Head of caudate nucleus (tissue), 42 donors: ENCODE measurements around the gene DPM2.

ENCODE experiments used
- DNase-seq, 42 donors: peaks; one replicate each; pipeline versions ENCODE4 v3.0.0 to v3.0.0-alpha.2; 2020 to 2021; ENCODE audit warnings: mixed read lengths in 7 of 42
- intact Hi-C: fragments of 100-400 bp; cut with DNase I; formaldehyde crosslinking; loops from one replicate; pipeline ENCODE4 v1.15.0; 2022

DPM2 gene

GRCh38 chr9:127974769-127975261 lies 37.2 kb upstream of the DPM2 start:
- peak in 30 of 42 donors; percentile 26 to 87 (median 66) for DNase-seq
- intact Hi-C loops, result no loop called here

GRCh38 chr9:127974001-127974768 lies 36.5 kb upstream of the DPM2 start:
- intact Hi-C loops, result no loop called here
- peak in 4 of 42 donors; percentile 16 to 52 (median 40) for DNase-seq

- DNase-seq, result peak in 29 of 42 donors; percentile 10 to 80 (median 67)
- intact Hi-C loops, result no loop called here
These were observed 35.7 kb upstream of the DPM2 start for GRCh38 chr9:127973169-127974000.

GRCh38 chr9:127972236-127972871 lies 34.7 kb upstream of the DPM2 start:
- intact Hi-C loops, result no loop called here
- DNase-seq, result peak in 39 of 42 donors; percentile 52 to 90 (median 77)

GRCh38 chr9:127971357-127972235 lies 33.9 kb upstream of the DPM2 start:
- DNase-seq, result peak; percentile 74 to 98 (median 93)
- intact Hi-C loops, result no loop called here

- intact Hi-C loops, result no loop called here
- DNase-seq, result peak in 9 of 42 donors; percentile 15 to 44 (median 22)
These were observed 33.0 kb upstream of the DPM2 start for GRCh38 chr9:127970401-127971313.

GRCh38 chr9:127968700-127969383 lies 31.2 kb upstream of the DPM2 start:
- intact Hi-C loops, result no loop called here
- peak in 38 of 42 donors; percentile 57 to 84 (median 70) for DNase-seq

GRCh38 chr9:127968042-127968441 lies 30.4 kb upstream of the DPM2 start:
- DNase-seq, result peak in 20 of 42 donors; percentile 13 to 73 (median 44)
- intact Hi-C loops, result no loop called here

- intact Hi-C loops, result no loop called here
- DNase-seq, result peak in 9 of 42 donors; percentile 10 to 50 (median 17)
These were observed 29.6 kb upstream of the DPM2 start for GRCh38 chr9:127967151-127967809.

- intact Hi-C loops, result no loop called here
These were observed 28.9 kb upstream of the DPM2 start for GRCh38 chr9:127966416-127967150.

GRCh38 chr9:127965953-127966352 lies 28.3 kb upstream of the DPM2 start:
- intact Hi-C loops, result no loop called here
- DNase-seq, result no peak

More at GRCh38 chr9:127966416-127967150, 28.9 kb upstream of the DPM2 start:
- DNase-seq, result peak in 11 of 42 donors; percentile 7 to 46 (median 24)

GRCh38 chr9:127963359-127964064 lies 25.9 kb upstream of the DPM2 start:
- intact Hi-C loops, result no loop called here
- peak in 16 of 42 donors; percentile 5 to 60 (median 29) for DNase-seq

- DNase-seq, result peak in 3 of 42 donors; percentile 41 to 44 (median 44)
- intact Hi-C loops, result no loop called here
These were observed 25.3 kb upstream of the DPM2 start for GRCh38 chr9:127963041-127963358.

GRCh38 chr9:127962278-127962677 lies 24.6 kb upstream of the DPM2 start:
- DNase-seq, result peak in 3 of 42 donors; percentile 5 to 11 (median 7)
- intact Hi-C loops, result no loop called here

GRCh38 chr9:127961613-127962155 lies 24.0 kb upstream of the DPM2 start:
- DNase-seq, result peak in 6 of 42 donors; percentile 1 to 49 (median 18)
- intact Hi-C loops, result no loop called here
